Liver (tissue), 3 donors: ENCODE data around the gene GLB1L3.

ENCODE experiments used
- EGR1 ChIP-seq, 2 donors: IDR thresholded peaks; 2 replicates each; pipeline ENCODE4 v1.6.1; 2016 to 2018; ENCODE audit warnings: antibody characterized with exemption in 2 of 2, low read depth in 2 of 2
- FOXA2 ChIP-seq: IDR thresholded peaks from 2 replicates; pipeline ENCODE4 v1.6.1; 2016; ENCODE audit warnings: antibody characterized with exemption
- JUND ChIP-seq, 2 donors: IDR thresholded peaks; 2 replicates each; pipeline ENCODE4 v1.6.1; 2016; ENCODE audit warnings: antibody characterized with exemption in 2 of 2
- RAD21 ChIP-seq, 2 donors: IDR thresholded peaks; 2 replicates each; pipeline ENCODE4 v1.6.1; 2016; ENCODE audit warnings: antibody characterized with exemption in 2 of 2, mild to moderate bottlenecking in 2 of 2
- TAF1 ChIP-seq: conservative IDR thresholded peaks from 2 replicates; pipeline ENCODE4 v1.6.1; 2016; ENCODE audit warnings: antibody characterized with exemption, mild to moderate bottlenecking
- YY1 ChIP-seq: IDR thresholded peaks from 2 replicates; pipeline ENCODE4 v1.6.1; 2016; ENCODE audit warnings: antibody characterized with exemption, mild to moderate bottlenecking
- TF ChIP-seq, protein P1 (sequence below): fragments of 150-350 bp; IDR thresholded peaks from 2 replicates; pipeline ENCODE4 v1.5.1; 2017; ENCODE audit warnings: improper control_type of control experiment, low read depth, low read length; ENCODE audit not compliant: missing input control
- TF ChIP-seq, protein P2 (sequence below): IDR thresholded peaks from 2 replicates; pipeline ENCODE4 v1.6.1; 2016; ENCODE audit warnings: antibody characterized with exemption, mild to moderate bottlenecking
- TF ChIP-seq, protein P3 (sequence below): IDR thresholded peaks from 2 replicates; pipeline ENCODE4 v1.6.1; 2016; ENCODE audit warnings: antibody characterized with exemption
- donor health status: healthy.
- donor health status: healthy.

DNA sequence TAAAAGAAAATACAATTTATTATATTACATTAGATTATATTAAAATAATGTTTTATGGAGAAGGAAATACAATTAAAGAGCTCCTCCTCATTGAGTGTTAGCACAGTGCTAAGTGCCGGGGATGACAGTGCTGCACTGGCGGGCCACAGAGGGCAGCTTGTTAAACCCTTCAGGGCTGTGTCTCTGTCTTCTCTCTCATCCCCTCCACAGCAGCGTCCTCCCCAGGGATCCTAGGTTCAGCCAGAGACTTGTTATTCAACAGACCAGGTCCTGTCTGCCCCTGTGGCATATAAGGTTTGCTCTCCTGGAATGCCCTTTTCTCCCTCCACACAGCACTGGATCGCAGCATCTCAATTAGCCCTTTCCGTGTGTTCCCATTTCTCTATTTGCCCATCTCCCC, 37.2 kb upstream of the GLB1L3 start:
- TF ChIP-seq, protein P1, sequence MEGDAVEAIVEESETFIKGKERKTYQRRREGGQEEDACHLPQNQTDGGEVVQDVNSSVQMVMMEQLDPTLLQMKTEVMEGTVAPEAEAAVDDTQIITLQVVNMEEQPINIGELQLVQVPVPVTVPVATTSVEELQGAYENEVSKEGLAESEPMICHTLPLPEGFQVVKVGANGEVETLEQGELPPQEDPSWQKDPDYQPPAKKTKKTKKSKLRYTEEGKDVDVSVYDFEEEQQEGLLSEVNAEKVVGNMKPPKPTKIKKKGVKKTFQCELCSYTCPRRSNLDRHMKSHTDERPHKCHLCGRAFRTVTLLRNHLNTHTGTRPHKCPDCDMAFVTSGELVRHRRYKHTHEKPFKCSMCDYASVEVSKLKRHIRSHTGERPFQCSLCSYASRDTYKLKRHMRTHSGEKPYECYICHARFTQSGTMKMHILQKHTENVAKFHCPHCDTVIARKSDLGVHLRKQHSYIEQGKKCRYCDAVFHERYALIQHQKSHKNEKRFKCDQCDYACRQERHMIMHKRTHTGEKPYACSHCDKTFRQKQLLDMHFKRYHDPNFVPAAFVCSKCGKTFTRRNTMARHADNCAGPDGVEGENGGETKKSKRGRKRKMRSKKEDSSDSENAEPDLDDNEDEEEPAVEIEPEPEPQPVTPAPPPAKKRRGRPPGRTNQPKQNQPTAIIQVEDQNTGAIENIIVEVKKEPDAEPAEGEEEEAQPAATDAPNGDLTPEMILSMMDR, result no peak
- TF ChIP-seq FOXA2 (no peak), TAF1 (no peak), EGR1 (IDR thresholded peaks at IDR 0.05; ENCODE audit: low read depth in 2 of 2) (no peak), YY1 (no peak), JUND (IDR thresholded peaks at IDR 0.05) (no peak), RAD21 (IDR thresholded peaks at IDR 0.05) (no peak)
- TF ChIP-seq, protein P2, sequence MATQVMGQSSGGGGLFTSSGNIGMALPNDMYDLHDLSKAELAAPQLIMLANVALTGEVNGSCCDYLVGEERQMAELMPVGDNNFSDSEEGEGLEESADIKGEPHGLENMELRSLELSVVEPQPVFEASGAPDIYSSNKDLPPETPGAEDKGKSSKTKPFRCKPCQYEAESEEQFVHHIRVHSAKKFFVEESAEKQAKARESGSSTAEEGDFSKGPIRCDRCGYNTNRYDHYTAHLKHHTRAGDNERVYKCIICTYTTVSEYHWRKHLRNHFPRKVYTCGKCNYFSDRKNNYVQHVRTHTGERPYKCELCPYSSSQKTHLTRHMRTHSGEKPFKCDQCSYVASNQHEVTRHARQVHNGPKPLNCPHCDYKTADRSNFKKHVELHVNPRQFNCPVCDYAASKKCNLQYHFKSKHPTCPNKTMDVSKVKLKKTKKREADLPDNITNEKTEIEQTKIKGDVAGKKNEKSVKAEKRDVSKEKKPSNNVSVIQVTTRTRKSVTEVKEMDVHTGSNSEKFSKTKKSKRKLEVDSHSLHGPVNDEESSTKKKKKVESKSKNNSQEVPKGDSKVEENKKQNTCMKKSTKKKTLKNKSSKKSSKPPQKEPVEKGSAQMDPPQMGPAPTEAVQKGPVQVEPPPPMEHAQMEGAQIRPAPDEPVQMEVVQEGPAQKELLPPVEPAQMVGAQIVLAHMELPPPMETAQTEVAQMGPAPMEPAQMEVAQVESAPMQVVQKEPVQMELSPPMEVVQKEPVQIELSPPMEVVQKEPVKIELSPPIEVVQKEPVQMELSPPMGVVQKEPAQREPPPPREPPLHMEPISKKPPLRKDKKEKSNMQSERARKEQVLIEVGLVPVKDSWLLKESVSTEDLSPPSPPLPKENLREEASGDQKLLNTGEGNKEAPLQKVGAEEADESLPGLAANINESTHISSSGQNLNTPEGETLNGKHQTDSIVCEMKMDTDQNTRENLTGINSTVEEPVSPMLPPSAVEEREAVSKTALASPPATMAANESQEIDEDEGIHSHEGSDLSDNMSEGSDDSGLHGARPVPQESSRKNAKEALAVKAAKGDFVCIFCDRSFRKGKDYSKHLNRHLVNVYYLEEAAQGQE, result no peak
- TF ChIP-seq, protein P3, sequence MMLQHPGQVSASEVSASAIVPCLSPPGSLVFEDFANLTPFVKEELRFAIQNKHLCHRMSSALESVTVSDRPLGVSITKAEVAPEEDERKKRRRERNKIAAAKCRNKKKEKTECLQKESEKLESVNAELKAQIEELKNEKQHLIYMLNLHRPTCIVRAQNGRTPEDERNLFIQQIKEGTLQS, result no peak
